Esophagus muscularis mucosa (tissue), 4 donors: ENCODE data around the gene UBE3D. TPM values are rescaled to one million over a fixed set of nuclear protein-coding genes. Genes with fewer than 3 reads are reported as not detected.
A peak's percentile ranks its signal among the peaks of the same experiment; 100 is the strongest.
"Not testable (repeated sequence)": the region's sequence is repeated elsewhere in the genome, so short reads cannot be mapped to it uniquely, and the experiment has no call there.

Source experiments
- DNase-seq: peaks from one replicate; pipeline ENCODE4 v3.0.0-alpha.2; 2017; ENCODE audit errors: extremely low spot score
- H3K27ac ChIP-seq, 4 donors: fragments of 200-600 bp; sonication (generic); replicated peaks in 1 of 4; 1 replicate in 3 of 4; 2 replicates in 1 of 4; pipeline ENCODE4 v1.5.1; 2016 to 2019; ENCODE audit warnings: mild to moderate bottlenecking in 1 of 4
- H3K27me3 ChIP-seq, 4 donors: fragments of 200-600 bp; sonication (generic); one replicate each; pipeline versions ENCODE4 v1.5.1 to v1.6.0; 2016 to 2019
- H3K36me3 ChIP-seq, 4 donors: fragments of 200-600 bp; sonication (generic); one replicate each; pipeline ENCODE4 v1.5.1; 2016 to 2019
- H3K4me1 ChIP-seq, 4 donors: fragments of 200-600 bp; sonication (generic); one replicate each; pipeline ENCODE4 v1.5.1; 2016 to 2019
- H3K4me3 ChIP-seq, 4 donors: fragments of 200-600 bp; sonication (generic); 1 replicate in 2 of 4; 2 replicates in 2 of 4; pipeline ENCODE4 v1.5.1; 2016 to 2019; ENCODE audit warnings: mild to moderate bottlenecking in 4 of 4, moderate library complexity in 1 of 4
- H3K9me3 ChIP-seq, 4 donors: fragments of 200-600 bp; sonication (generic); 1 replicate in 3 of 4; 2 replicates in 1 of 4; pipeline ENCODE4 v1.5.1; 2016 to 2019
- CTCF ChIP-seq, 3 experiments: fragments of 200-600 bp in 2 of 3; fragments of 450-650 bp in 1 of 3; sonication (generic) in 2 of 3; IDR thresholded peaks; one replicate each; pipeline ENCODE4 v1.5.1; 2017 to 2019; ENCODE audit warnings: antibody characterized with exemption in 3 of 3, mild to moderate bottlenecking in 2 of 3, moderate library complexity in 1 of 3
- EP300 ChIP-seq: sonication (generic); formaldehyde crosslinking; IDR thresholded peaks from one replicate; pipeline ENCODE4 v1.6.1; 2017; ENCODE audit warnings: antibody characterized with exemption
- POLR2A ChIP-seq: fragments of 450-650 bp; IDR thresholded peaks from one replicate; pipeline ENCODE4 v1.6.1; 2017; ENCODE audit warnings: antibody characterized with exemption, moderate library complexity, mild to moderate bottlenecking, low read depth
- POLR2AphosphoS5 ChIP-seq, 2 donors: sonication (generic); formaldehyde crosslinking; IDR thresholded peaks; one replicate each; pipeline ENCODE4 v1.6.1; 2017; ENCODE audit warnings: antibody characterized with exemption in 2 of 2
- WGBS: methylation state at CpG from one replicate; pipeline ENCODE4 v1.1.5; 2018; 5-methylcytosine and 5-hydroxymethylcytosine counted together
- intact Hi-C: fragments of 100-400 bp; cut with DNase I; formaldehyde crosslinking; loops from one replicate; pipeline ENCODE4 v1.15.1; 2023
- total RNA-seq, 4 donors: library from RNA; depleted of rRNA; stranded (reverse); fragments of >200 nt; gene quantifications; one replicate each; pipeline versions ENCODE4 v1.1.0 to v1.2.1, GENCODE V29; 2016

UBE3D gene
- total RNA-seq, 4 donors from 2014 or later = 5.3 to 10.0 (median 6.4) TPM

GRCh38 chr6:82902290-82902689, 163.4 kb downstream of the UBE3D start:
- intact Hi-C loops = no loop called here
- Histone ChIP-seq H3K36me3 (no peaks in the 10 kb centered on the region), H3K4me1 (peaks cover 0 to 27% (median 8%) of the 10 kb centered on the region in 4 donors), H3K27ac (no peak overlapping the region), H3K27me3 (no peaks in the 10 kb centered on the region), H3K9me3 (no peaks in the 10 kb centered on the region), H3K4me3 (no peak overlapping the region)
- DNase-seq = no peak
- TF ChIP-seq EP300 = no peak
- no peak for TF ChIP-seq POLR2AphosphoS5 (IDR thresholded peaks at IDR 0.05)
- TF ChIP-seq POLR2A = no peak
- TF ChIP-seq CTCF (IDR thresholded peaks at IDR 0.05) = no peak
- WGBS = 82% methylated on average over 2 of the region's 2 CpGs

GRCh38 chr6:82894653-82895259, 170.9 kb downstream of the UBE3D start:
- no peaks in the 10 kb centered on the region for H3K9me3 ChIP-seq
- peak; percentile 26 for DNase-seq
- H3K4me3 ChIP-seq = no peak overlapping the region
- no peak overlapping the region for H3K27ac ChIP-seq
- 91% methylated on average over 6 of the region's 6 CpGs for WGBS
- TF ChIP-seq EP300 = no peak
- no peaks in the 10 kb centered on the region for H3K36me3 ChIP-seq
- no peaks in the 10 kb centered on the region for H3K4me1 ChIP-seq
- no peaks in the 10 kb centered on the region for H3K27me3 ChIP-seq
- intact Hi-C loops = no loop called here

GRCh38 chr6:82893889-82894652, 171.6 kb downstream of the UBE3D start:
- H3K27me3 ChIP-seq = no peaks in the 10 kb centered on the region
- H3K4me1 ChIP-seq = no peaks in the 10 kb centered on the region
- H3K36me3 ChIP-seq = no peaks in the 10 kb centered on the region
- intact Hi-C loops = no loop called here
- H3K9me3 ChIP-seq = no peaks in the 10 kb centered on the region
- H3K4me3 ChIP-seq = no peak overlapping the region
- H3K27ac ChIP-seq = no peak overlapping the region
- DNase-seq = no peak
- 95% methylated on average over 8 of the region's 9 CpGs for WGBS
- TF ChIP-seq POLR2A = no peak
- no peak for TF ChIP-seq EP300
- no peak for TF ChIP-seq CTCF (IDR thresholded peaks at IDR 0.05)
- no peak for TF ChIP-seq POLR2AphosphoS5 (IDR thresholded peaks at IDR 0.05)

- intact Hi-C loops, H3K27me3 ChIP-seq, H3K27ac ChIP-seq, H3K4me1 ChIP-seq, H3K36me3 ChIP-seq, DNase-seq, H3K4me3 ChIP-seq, H3K9me3 ChIP-seq: not testable (repeated sequence)
- WGBS = 77% methylated on average over 3 of the region's 3 CpGs
Measured at GRCh38 chr6:82891503-82891902, 174.1 kb downstream of the UBE3D start.

- H3K4me1 ChIP-seq = no peaks in the 10 kb centered on the region
- no peak for DNase-seq
- no peaks in the 10 kb centered on the region for H3K36me3 ChIP-seq
- no peaks in the 10 kb centered on the region for H3K27me3 ChIP-seq
- H3K9me3 ChIP-seq = no peaks in the 10 kb centered on the region
- H3K27ac ChIP-seq = no peak overlapping the region
- no peak overlapping the region for H3K4me3 ChIP-seq
- intact Hi-C loops = no loop called here
- TF ChIP-seq EP300 = no peak
- TF ChIP-seq POLR2AphosphoS5 (IDR thresholded peaks at IDR 0.05) = no peak
- TF ChIP-seq POLR2A = no peak
- no peak for TF ChIP-seq CTCF (IDR thresholded peaks at IDR 0.05)
Measured at GRCh38 chr6:82891076-82891475, 174.6 kb downstream of the UBE3D start.

- no peaks in the 10 kb centered on the region for H3K36me3 ChIP-seq
- intact Hi-C loops = no loop called here
- no peaks in the 10 kb centered on the region for H3K27me3 ChIP-seq
- no peak overlapping the region for H3K4me3 ChIP-seq
- TF ChIP-seq CTCF (IDR thresholded peaks at IDR 0.05) (no peak), EP300 (no peak), POLR2A (no peak), POLR2AphosphoS5 (IDR thresholded peaks at IDR 0.05) (no peak)
- no peaks in the 10 kb centered on the region for H3K4me1 ChIP-seq
- DNase-seq = no peak
- 92% methylated on average over 1 of the region's 1 CpG for WGBS
- no peak overlapping the region for H3K27ac ChIP-seq
- no peaks in the 10 kb centered on the region for H3K9me3 ChIP-seq
Measured at GRCh38 chr6:82890240-82890639, 175.4 kb downstream of the UBE3D start.
